Fibroblast of skin of left biceps (primary cell): Measurements from ENCODE around the gene CLTB.
A peak's percentile ranks its signal among the peaks of the same experiment; 100 is the strongest.

Experiments
- DNase-seq, 2 experiments: peaks; one replicate each; pipeline ENCODE4 v3.0.0-alpha.2; 2013; ENCODE audit warnings: low read depth in 2 of 2

The CLTB gene

GRCh38 chr5:176382721-176383120 lies 33.6 kb downstream of the CLTB start:
- DNase-seq = no peak

GRCh38 chr5:176381979-176382378 lies 34.4 kb downstream of the CLTB start:
- no peak for DNase-seq

- DNase-seq = no peak
Measured at GRCh38 chr5:176381423-176381822, 34.9 kb downstream of the CLTB start.

DNA sequence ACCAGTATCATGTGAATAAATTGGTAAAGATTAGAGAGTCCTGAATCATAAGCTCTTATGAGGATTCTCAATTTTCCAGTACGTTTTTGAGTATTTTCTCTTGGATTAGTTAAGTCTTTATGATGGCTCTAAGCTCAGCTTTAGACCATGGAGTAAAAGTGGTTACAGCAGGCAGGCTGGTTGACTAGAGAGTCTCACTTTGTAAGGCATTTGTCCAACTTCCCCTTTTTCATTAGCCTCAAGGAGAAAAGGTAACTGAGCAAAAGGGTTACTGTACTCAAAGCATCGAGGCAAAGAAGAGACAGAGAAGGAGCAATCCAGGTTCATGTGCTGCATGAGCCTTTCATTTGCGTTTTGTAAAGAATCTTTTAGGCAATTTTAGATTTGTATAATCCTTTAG lies 36.5 kb downstream of the CLTB start:
- no peak for DNase-seq

DNA sequence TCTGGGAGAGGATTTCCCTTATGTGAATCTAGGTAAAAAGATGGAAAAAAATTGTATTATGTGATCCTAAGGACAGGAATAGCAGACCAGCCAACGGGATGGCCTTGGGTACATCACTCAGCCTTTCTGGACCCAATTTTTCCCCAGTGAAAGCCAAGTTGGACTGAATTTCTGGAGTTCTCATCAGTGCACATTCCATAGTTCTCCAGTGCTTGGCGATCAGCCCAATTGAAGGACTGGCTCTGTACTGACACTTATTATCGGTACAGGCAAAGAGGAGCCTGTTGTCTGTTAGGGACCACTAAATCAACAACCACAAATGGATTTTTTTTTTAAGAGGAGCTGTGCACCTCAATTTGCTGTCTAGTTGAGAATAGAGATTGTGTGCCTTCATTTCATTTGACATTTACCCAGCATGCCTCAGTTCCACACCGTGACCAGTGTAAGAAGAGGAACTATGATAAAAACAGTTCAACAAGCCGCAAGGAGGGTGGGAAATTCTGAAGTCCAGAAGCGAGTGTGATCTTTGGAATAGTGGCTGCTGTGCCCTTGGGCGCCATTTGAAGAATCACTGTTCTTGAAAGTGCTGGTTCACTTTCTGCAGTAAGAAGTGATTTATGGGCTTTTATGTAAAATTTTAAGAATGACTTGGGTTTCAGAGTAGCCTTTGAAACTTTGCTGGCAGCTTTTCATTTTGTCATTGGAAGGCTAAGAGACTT lies 43.1 kb downstream of the CLTB start:
- no peak for DNase-seq

DNA sequence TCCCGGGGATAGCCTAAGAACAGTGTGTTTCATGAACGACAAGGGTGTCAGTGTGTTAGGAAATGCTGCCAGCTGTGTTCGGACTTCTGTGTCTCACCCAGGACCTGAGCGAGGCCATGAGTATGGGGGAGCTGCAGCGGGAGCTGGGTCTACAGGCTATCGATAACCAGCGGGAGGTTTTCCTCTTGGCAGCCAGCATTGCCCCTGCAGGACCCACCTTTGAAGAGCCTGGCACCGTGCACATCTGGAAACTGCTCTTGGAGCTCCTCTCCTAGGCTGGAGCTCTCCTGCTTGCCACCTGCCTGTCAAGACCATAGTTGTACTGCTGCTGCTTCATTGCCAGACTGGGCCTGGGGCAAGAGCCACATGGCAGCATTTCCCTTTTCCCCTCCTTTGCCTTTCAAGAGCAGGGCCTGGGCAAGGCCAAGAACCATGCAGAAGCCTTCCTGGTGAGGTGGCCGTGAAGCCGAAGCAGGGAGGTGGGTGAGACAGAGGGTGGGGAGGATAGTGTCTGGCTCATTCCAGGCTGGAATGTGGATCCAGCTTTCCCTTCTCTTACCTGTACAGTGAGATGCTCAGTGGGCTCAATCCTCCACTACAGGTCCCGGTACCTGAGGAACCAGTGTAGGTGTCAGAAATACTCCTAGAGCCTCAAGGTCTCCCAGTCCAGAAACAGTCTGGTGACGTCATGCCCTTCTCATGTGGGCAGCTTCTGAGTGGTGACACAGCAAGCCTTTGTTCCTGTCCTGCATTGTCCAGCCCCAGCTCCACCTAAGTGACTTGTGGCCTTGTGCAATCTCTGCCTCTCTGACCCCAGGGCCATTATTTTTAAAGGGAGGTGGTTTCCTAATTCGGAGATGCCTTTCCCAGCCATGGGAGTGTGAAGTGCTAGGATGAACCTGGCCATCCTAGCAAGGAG lies 44.5 kb downstream of the CLTB start:
- DNase-seq = no peak

DNA sequence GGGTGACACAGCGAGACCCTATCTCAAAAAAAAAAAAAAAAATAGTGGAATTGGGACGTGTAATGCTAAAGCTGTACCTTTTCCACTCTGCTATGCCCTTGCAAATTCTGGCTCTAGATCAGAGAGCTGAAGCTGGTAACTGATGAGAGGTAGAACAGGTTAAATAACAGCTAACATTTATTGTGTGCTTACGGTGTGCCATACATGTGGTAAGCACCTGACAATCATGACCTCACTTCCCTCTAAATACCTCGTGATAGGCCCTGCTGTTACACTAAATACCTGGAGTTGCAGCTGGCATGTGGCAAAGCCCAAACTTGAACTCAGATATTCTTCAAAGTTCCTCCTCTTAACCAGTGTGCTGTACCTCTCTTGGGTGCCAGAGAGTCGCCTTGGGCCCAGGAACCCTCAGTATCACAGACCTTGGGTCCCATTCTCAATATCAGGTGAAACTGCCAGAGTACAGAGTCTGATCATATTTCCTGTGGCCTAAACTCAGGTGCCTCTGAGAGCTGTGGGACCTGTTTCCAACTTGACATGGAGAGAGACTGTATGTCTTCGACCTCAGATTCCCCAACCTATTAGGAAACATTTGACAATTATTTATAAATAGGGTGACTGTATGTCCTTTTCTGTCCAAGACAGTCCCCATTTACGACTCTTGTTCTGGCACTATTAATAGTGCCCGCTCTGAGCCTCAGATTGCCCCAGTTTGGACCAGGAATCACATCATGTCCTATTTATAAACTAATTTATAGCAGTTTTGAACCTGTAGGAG lies 46.2 kb downstream of the CLTB start:
- no peak for DNase-seq

- DNase-seq = no peak
Measured at GRCh38 chr5:176368726-176369125, 47.6 kb downstream of the CLTB start.

- DNase-seq = no peak
Measured at GRCh38 chr5:176366232-176366894, 50.0 kb downstream of the CLTB start.

GRCh38 chr5:176365351-176366231 lies 50.7 kb downstream of the CLTB start, which contains the start of gene ARL10:
Gene ARL10 (plus strand): TSS chr5:176365487. CDS start chr5:176365564, 77 bp downstream.
- DNase-seq = peak; percentile 34 to 36

GRCh38 chr5:176364765-176365350 lies 51.5 kb downstream of the CLTB start:
- DNase-seq = no peak

- DNase-seq = no peak
Measured at GRCh38 chr5:176362233-176362490, 54.2 kb downstream of the CLTB start.

DNA sequence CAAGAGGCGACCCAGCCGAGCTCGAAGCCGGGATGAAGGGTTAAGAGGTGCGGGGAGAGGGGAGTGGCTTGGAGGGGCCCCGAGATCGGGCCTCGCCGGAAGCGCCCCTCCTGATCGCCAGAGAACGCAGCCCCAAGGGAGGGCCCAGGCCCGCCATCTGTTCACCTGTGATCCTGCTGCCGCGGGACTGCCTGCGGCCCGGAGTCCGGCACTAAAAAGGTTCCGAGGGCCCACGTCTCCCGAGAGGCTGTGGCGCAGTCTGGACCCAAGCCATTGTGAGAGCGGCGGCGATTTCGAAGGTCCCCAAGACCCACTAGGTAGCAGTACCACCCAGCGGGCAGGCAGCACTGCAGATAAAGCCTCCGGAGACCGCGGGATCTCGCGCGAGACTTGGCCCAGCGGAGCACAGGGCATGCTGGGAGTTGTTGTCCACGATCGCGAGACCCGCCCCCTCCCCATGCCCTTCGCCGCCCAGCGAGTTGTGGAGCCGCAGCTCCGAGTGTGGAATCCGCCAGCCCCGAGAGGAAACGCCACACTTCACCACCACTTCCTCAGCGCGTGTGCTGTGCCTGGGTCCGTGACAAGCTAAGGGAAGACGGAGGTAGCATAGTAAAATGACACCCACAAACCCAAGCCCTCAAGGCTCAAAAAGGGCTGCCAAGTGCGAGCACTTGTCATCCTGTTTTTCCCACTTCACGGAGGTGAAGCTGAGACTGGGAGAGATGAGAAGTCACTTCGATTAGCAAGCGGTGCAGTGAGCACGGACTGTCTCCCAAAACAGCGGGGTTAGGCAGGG lies 54.7 kb downstream of the CLTB start, which contains the start of gene KIAA1191:
KIAA1191 (minus strand) TSS at position 328 of the 796 bp plus-strand sequence. CDS start 2,256 bp downstream, outside the sequence.
- DNase-seq = peak; percentile 58 to 63

DNA sequence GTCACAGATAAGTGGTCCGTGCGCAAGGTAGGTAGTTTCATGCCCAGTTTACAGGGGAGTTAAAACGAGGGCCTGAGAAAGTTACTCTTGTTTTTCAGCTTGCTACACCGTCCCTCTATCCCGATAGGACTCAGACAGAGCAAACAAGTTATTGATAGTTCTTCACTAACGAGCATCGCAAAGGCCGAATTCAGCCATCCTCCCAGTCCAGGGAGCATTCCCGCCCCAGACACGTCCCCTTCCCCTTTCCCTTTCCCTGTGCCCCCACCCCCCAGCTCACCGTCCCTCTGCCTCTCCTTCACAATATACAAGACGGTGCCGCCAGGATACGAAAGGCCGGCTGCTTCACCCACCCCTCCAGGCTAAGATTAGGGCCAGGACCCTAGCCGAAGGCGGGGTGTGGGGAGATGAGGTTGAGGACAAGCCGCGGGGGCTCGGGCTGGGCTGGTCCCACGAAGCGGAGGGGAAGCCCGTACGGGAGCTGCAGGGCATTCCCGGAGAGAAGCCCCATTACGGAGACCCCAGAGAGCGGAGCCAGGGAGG lies 55.4 kb downstream of the CLTB start:
- no peak for DNase-seq

DNA sequence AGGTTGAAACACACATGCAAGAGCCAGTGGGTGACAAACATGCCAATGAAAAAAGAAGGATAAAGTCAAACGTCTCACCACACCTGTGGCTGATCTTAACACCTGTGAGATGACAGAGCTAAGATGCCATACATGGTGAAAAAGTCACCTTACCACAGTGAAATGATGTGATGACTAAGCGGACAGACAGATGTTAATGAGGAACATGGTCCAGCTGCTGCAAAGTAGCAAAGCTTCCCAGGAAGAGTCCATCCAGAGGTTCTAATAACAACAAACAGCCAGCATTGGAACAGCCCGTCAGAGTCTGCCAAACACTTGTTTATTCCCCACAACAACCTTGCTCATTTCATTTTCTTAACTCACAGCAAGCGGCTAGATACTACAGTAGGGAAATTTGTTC lies 56.7 kb downstream of the CLTB start:
- DNase-seq = no peak

- DNase-seq = no peak
Measured at GRCh38 chr5:176356179-176356566, 60.2 kb downstream of the CLTB start.

DNA sequence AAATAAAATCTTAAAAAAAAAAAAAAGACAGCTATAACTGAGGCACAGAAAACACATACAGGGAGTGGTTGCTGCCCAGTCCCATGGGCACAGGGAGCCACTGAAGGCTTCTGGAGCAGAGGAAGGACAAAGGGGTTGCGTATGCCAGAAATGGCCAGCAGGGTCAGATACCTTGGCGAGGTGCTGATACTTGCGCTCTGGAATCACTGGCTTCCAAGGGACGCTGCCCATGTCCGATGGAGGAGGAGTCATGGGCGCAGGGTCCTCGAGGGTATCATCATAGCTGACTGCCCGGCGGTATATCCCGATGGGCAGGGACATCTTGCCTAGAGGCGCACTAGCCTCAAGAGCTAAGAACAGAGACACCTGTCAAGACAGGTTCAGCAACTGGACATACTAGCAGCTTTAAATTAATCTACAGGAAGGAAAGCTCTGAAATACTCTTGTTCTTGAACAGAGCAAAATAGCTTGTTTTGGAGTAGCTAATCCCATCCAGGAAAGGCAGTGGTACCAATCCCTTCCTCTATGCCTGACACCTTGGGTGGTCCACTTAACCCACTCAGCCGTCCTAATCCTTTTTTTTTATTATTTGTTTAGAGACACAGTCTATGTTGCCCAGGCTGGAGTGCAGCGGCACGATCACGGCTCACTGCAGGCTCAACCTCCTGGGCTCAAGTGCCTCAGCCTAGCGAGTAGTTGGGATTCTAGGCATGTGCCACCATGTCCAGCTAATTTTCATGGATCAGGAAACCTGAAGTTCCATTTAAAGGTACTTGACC lies 60.8 kb downstream of the CLTB start:
- DNase-seq = no peak

GRCh38 chr5:176353533-176353932 lies 62.8 kb downstream of the CLTB start:
- no peak for DNase-seq
